Measurements from ENCODE around the gene CDKAL1.

The CDKAL1 gene

DNA sequence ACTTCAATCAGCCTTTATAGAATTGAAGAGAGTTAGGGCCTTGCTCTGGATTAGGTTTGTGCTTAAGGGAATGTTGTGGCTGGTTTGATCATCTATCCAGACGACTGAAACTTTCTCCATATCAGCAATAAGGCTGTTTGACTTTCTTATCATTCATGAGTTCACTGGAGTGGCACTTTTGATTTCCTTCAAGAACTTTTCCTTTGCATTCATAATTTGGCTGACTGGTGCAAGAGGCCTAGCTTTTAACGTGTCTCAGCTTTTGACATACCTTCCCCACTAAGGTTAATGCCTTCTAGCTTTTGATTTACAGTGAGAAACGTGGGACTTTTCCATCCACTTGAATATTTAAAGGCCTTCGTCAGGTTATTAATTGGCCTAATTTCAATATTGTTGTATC, 461.8 kb downstream of the CDKAL1 start:
- no peak for DNase-seq

DNA sequence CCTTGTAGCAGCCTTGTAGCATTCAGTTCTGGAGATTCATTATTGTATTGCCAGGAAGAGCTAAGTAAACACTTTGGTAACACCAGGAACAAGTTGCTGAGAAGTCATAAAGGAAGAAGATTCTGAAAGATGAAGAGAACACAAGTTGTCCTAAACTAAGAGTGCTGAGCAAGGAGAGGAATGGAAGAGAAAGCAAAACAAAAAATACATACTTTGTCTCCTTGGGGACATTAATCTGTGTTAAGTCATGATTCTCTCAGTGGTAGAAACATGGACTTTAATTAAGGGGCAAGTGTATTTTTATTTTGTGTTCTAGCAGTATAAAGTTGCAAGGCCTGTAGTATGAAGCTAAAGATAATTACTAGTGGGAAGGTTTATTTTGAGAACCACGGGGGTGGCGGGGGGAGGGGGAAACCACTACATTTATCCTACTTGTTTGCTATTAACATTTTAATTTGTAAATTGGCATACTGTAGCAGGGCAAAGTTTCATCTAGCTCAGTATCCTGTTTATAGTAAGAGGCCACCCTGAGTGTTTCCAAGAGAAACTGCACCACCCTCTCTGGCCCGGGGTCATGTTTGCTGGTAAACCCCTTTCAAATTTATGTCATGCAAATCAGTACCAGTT, 463.0 kb downstream of the CDKAL1 start:
- no peak for DNase-seq

DNA sequence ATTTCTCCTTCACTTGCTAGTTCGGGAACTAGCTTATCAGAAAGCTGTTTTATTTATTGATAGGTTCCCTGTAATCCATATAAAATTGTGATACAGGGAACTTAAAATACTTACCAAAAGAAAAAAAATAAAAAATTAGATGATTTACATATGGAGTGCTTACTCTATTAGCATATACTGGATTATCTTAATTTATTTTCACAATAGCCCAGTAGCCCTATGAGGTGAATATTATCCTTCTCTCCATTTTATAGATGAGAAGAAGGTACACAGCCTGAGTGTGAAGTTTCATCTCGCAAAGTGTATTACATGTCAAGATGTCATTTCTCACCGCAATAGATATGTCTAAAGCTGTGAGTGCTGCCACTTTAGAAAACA, 463.5 kb downstream of the CDKAL1 start:
- no peak for DNase-seq

DNA sequence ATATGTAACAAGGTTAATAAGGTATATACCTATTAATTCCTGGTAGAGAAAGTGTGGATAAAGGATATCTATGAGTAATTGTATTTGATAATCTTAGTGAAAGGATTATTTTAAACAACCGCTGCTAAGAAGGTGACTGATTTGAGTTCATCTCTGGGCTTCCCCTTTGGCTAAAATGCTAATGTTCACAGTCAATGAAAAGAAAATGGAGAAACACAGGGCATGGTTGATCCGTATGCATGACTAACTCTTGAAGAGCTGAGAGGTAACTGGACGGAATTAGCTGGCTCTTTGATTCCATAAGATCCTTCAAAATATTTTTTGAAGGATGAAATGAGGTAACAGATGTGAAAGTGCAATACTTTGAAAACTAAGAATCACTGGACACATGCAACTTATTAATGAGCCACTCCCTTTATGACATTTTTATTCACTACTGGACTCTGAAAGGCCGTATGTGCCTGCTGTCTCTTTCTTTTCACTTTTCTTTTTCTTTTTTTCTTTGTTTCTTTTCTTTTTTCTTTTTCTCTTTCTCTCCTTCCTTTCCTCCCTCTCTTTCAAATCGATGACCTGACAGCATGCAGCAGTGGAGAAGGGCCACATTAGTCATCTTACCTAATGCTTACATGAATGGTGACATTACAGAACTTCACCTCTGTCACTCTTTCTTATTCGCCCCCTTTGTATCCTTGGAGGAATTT, 464.6 kb downstream of the CDKAL1 start:
- DNase-seq: no peak

DNA sequence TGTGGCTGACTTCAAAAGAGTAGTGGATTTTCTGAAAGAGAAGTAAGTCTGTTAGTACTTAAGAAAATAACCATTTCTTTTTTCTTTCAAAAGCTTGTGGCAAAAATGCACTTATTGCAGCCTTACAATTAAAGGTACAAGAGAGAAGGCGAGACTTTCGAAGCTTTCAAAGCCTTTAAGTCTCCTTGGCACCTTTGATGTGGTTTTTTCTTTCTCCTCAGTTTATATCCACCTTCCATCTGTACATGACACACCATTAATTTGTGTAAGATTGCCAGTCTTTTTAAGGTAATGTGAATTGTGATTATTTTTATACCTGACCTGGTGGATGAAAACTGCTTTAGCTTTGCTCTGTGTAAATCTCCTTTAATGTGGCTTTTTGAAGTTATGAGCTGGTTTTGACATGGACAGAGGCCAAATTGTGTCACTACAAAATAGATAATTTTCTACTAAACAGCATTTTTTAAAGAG, 466.1 kb downstream of the CDKAL1 start:
- DNase-seq: no peak

DNA sequence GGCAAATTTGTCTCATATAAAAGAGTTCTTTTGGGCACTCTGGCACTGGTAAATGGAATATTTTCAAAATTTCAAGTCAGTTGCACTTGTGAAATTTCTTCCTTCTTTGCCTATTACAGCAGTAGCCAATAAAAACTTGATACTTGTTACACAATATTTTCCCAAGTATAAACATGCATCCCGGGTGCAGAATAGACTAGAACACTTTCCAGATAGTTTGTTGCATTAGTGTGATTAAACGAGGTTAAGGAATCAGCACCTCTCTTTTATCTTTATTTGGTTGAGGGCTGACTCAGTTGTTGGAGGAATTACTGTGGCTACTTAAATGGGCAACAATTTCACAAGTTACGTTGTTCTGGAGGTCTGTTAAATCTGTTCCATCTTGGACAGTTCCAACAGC, 467.5 kb downstream of the CDKAL1 start:
- no peak for DNase-seq

DNA sequence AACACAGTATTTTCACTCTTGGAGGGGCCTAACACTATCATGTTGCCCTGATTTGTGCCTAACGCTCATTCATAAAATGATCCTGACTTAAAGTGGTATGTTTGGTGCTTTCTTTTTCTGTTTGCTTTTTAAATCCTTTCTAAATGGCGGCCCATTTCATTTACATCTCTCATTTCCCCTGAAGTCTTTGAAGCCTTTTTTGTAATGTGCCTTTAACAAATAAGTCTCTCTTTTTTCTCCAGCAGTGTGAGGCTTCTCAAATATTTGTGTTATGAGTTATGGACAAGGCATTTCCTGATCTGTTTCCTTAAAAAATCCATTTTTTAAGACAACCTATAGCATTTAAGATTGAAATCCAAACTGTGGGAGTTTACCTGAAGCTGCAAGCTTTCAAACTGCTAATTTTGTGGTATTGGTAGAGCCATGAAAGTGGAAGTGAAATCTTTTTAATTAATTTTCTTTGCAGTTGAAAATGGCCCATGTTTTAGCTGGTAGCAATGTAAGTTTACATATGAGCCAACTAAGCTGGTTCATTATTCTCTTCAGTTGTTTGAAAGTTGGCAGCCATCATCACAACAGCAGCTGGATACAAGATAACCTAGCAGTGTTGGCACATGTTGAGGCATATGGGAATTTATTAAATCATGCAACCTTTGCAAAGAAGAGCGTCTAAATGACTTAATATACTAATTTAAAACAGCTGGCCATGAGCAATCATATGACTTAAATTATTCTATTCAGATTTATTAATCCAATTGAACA, 469.7 kb downstream of the CDKAL1 start:
- DNase-seq: no peak

DNA sequence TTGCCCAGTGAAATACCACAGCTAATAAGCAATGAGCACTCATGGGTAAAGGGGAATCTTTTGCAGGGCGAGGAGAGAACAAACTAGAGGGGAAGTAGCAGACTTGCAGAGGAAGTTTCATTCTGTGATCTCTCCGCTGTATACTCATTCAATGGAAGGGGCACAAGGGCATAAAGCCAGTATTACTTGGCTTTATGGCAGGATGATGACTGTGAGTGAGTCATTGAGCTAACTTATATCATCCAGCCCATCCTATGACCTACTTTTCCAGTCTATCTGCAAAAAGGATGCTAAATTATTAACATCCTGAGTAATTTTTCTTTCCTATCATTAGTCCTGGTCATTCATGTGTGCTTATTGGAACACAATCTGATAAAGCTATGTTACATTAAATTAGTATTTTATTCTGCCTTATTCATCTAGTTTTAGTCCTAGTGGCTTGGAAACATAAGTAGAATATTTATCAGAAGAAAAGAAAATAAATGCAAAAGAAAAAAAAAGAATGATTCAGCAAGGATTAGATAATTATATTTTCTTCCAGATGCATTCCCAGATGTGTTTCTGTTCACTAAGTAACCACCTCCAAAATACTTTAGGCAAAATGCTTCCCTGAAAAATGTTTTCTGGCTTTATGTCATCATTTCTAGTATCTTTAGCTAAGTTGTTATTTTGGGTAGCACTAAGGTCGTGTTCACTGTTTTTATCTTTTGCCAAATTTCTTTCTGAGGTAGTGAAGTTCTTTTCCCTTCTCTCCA, 471.7 kb downstream of the CDKAL1 start:
- no peak for DNase-seq

DNA sequence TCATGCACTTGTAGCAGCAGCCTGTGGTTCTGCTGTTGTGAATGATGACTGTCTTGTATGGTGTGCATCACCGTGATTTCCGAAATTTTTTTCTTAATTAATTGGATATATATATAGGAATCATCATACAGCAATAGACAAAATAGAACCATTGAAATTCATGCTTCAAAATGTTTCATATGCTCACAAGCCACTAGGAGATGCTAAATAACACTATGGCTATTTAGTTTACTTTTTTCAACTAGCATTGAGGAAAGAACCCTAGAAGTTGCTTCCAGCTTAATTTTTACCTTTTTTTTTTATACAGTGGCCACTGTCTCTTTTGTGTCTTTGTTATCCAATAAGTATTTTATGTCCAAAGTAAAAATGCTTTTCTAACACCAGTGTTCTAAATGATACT, 485.4 kb downstream of the CDKAL1 start:
- no peak for DNase-seq

DNA sequence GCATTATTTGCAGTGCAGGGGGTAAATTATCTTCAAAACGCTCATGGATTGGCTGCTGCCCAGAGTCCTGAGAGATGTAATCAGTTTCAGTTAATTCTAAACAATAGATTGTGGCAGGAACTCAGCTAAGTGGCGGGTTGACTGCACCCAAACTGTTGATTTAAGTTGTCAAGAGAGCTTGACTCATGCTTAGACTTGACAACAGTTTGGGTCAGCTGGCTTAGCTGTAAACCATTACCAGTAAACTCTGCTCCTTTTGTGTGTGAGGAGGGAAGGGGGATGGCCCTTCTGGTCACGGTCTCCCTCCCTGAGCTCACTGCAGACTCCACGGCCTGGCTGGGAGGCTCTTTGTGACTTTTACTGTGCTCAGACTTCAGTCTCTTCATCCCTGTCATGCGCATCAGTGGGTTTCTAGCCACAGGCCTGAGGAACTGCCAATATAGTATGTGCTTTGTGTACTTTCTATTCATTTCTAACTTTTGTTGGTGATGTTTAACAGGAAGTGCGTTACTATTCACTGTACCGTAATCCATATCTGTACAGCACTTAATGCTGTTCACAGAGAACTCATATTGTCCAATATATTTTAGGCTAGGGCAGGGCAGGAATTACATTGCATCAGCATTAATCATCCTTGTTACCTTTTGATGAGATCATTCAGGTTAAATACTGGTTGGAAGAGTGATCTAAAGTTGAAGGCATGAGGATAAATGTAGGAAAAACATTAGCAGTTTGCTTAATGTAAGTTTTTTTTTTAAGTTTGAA, 488.3 kb downstream of the CDKAL1 start:
- DNase-seq: no peak

DNA sequence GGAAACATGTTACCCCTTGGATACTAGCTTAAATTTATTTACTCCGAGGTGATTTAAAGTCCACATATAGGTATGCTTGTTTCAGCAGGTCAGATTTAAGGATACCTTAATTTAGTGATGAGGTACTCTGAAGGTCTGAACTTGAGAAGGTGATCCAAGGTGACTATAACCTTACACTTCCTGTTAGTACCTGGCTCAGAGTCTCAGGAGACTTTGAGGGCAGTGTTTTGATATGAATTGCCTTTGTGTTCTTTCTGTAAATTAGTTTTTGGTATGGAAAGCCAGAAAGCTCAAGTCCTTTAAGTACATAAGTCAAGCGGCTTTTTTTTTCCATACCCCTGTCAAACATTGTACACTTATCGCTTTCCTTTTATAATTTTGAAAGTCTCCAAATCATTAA, 489.0 kb downstream of the CDKAL1 start:
- DNase-seq: no peak

DNA sequence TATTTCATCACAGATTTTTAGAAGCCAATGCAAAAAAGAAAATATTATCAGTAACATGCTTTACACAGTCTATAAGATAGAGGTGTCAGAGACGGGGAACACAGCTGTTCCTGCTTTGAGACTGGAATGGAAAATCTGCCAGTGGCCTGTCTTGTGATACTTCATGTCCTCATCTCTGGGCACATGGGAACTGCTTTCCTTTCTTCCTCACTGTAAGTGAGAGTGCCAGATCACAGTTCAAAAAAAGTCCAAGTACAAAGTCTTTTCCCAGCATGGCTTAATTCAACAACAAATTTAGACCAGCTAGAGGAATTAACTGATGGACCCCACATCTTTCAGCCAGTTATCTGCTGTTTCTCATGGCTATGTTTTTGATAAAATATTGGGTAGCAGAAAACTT, 490.4 kb downstream of the CDKAL1 start:
- no peak for DNase-seq

DNA sequence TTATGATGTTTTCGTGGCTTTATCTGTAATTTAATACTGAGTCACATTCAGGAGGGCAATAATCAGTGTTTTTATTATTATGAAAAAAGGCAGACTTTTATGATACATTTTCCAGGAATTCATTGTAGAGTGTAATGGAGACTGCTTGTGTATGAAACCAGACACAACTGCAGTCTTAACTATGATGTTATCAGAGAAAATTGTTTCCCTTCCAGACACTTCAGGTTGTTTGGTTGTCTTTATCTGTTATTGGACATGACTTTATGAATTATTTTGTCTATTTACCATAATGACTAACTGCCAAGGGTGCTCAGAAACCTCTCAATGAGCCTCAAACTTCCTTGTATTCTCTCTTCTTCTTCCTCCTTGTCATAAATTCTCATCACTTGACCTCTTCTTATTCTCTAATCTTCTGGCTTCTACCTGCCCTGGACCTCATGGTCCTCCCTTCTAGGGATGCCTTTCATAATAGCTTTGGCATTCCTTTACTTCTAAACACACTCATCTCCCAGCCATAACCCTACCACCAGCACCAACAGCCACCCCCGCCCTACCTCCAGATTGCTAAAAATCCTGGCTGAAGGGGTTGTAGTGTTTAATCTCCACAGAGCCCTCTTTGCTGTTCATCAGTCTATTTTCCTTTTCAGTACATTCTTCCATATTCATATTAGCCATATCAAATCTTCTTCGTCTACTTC, 492.5 kb downstream of the CDKAL1 start:
- DNase-seq: no peak

DNA sequence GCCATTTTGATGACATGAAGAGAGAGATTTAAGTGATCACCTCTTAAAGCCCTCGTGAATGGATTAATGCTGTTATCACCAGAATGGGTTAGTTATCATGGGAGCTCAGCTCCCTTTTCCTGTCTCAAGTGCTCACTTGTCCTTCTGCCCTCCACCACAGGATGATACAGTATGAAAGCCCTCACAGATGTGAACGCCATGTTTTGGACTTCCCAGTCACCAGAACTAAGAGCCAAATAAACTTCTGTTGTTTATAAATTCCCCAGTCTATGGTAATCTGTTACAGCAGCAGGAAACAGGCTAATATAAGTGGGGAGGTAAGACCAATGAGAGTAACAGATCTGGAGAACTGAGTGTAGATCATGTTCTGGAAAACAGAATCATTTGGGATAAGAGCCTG, 493.2 kb downstream of the CDKAL1 start:
- DNase-seq: no peak

DNA sequence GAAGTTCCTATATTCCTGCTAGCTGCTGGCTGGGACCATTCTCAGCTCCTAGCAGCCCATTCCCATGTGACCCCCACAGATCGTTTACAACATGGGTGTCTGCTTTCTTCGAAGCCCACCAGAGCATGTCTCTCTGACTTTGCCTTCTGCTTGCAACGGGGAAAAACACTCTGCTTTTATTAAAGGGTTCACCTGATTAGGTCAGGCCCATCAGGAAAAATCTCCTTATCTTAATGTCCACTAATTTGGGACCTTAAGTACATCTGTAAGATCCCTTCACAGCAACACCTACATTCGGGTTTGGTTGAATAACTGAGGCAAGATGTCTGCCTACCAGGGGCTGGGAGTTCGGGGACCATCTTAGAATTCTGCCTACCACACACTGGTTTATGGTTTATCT, 496.9 kb downstream of the CDKAL1 start:
- DNase-seq: no peak

DNA sequence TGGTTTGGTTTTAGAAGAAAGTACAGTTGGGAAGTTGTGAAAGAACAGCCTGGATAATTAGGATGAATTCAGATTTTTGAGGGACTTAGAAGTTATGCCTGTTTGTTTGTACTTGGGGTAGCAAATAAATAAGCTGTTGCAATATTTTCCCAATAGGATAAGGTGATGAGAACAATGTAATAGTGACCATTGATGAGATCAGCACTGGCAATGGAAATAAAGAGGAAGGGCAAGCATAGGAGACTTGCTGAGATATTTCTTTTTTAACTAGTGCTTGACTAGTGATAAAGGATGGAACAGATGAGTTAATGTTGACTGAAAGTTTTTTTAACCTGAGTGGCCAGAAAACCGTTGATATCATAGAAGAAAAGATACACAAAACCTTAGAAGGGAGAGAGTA, 498.8 kb downstream of the CDKAL1 start:
- DNase-seq: no peak

DNA sequence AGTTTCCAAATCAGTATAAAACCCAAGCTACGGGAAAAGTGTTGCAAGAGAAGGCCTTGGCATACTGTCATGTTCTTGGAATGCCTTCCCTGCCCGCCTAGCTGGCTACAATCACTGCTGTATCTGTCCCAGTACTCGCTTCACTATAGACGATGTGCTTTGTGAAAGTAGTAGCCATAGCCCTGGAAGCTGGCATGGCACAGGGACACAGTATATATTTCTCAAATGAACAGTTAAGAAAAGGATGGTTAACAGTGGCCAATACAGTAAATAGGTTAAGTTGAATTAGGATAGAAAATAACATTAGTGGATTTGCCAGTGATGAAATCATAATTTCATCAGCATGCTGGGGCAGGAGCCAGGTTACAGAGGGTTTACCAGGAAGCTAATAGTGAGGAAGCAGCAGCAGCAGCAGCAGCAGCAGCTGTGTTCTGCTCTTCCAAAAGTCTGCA, 499.3 kb downstream of the CDKAL1 start:
- no peak for DNase-seq

DNA sequence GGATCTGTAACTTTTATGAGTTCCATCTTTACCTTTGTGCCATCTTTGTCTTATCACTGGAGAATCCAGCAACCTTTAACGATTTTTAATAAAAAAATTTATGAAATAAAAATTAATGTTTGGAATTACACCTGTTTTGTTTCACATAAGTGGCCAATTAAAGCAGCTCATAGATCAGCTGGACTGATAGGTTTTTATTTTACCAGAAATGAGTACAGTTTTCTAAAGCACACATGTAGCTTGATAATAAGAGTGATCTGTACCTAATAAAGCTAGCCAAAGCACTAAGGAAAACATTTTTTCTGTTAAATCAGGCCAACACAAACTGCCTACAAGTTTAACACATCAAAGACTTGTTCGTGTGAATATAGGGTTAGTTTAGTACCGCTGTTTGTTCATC, 500.1 kb downstream of the CDKAL1 start:
- DNase-seq: no peak

DNA sequence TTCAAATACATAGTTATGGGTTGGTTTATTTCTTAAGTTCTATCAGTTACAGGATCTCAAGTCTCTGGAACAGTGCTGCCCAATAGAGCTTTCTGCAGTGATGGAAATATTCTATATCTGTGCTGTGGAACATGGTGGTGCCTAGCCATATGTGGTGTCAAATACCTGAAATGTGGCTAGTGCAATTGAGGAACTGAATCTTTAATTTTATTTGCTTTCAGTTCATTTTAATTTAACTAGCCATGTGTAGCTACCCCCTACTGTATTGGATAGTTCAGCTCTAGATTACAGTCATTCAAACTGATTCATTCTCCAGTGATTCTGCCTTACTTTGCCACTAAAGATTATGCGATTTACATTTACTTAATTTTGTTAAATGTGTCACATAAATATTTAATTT, 503.2 kb downstream of the CDKAL1 start:
- no peak for DNase-seq

DNA sequence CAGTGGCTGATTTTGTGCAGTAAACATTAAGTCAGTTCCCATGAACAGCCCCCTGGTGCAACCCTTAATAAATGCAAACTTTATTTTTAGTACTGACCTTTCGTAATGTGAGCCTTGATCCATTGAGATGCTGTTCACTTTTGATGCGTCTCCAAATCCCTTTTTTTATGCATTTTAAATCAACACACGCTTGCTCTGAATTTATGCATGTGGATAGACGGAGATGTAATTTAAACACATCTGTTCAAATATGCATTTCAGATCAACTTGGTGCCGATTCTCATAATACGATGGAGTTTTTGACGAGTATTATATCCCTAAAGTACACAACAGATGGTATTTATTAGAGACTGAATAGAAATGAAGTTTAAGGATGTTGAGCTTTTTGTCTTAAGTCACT, 505.7 kb downstream of the CDKAL1 start:
- no peak for DNase-seq

DNA sequence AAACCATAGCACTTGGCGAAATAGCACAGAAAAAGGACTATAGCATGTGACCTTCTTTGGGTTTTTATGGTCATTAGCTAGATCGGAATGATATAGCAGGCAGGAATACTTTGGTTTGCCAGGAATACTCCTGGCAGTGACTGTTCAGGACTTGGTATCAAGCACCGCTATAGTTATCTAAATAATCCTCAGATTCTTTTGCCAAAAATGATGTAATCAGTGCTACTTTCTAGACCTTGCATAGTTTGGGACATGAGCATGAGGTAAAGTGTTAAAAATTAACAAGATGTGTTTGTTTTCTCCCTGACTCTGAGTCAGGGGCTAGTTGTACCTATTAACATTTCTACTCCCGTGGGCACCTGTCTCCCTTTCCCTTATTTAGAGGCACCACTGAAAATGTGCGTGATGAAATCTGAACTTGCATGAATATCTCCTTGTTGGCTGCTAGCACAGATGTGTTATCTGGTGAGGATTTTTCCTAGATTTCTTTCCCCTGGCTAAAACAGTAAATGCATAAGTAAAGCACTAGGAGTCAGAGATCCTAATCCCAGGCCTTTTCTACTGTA, 511.0 kb downstream of the CDKAL1 start:
- DNase-seq: no peak

DNA sequence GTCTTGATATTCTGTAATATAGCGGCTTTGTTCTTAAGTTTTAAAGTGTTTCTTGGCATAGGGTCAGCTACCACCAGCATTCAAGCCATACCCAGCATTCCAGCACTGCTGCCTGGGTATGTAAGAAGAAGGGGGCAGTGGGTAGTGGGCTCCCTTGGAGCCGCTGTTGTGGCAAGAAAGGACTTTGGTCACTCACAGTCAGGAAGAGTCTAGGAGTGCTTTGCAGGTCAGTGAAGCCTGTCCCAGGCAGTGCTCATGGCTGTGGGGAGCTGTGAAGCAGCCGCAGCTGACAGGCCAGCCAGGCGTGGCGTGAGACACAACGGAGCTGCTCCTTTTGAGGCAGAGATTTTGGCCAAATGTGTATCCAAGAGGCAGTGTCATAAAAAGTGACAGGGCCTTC, 512.0 kb downstream of the CDKAL1 start:
- no peak for DNase-seq

All from activated CD4-positive, alpha-beta T cell treated with anti-CD3 and anti-CD28 coated beads for 48 hours (primary cell).